Effector memory CD4-positive, alpha-beta T cell (primary cell): ENCODE data around the gene TMEM238L.

Source experiments
- DNase-seq, 3 donors: peaks; one replicate each; pipeline ENCODE4 v3.0.0-alpha.2; 2020
- H3K27ac ChIP-seq: 2 replicates; pipeline ENCODE4 v1.7.0; 2013; ENCODE audit warnings: mild to moderate bottlenecking, low read length, moderate library complexity; ENCODE audit not compliant: insufficient read depth, poor library complexity, severe bottlenecking
- H3K27me3 ChIP-seq: replicated peaks from 2 replicates; pipeline ENCODE4 v1.7.0; 2013; ENCODE audit warnings: mild to moderate bottlenecking, low read length; ENCODE audit not compliant: insufficient read depth, control insufficient read depth, poor library complexity, severe bottlenecking
- H3K36me3 ChIP-seq: 2 replicates; pipeline ENCODE4 v1.7.0; 2013; ENCODE audit warnings: mild to moderate bottlenecking, low read length, moderate library complexity; ENCODE audit not compliant: control insufficient read depth, insufficient read depth
- H3K4me1 ChIP-seq: 2 replicates; pipeline ENCODE4 v1.7.0; 2013; ENCODE audit warnings: low read length, mild to moderate bottlenecking; ENCODE audit not compliant: control insufficient read depth, insufficient read depth, poor library complexity, severe bottlenecking
- H3K4me3 ChIP-seq: 2 replicates; pipeline ENCODE4 v1.7.0; 2013; ENCODE audit warnings: low read length, low read depth, mild to moderate bottlenecking; ENCODE audit not compliant: insufficient read depth, poor library complexity, severe bottlenecking
- H3K9me3 ChIP-seq: 2 replicates; pipeline ENCODE4 v1.7.0; 2013; ENCODE audit warnings: mild to moderate bottlenecking, low read length, moderate library complexity; ENCODE audit not compliant: control insufficient read depth

The TMEM238L gene

GRCh38 chr17:10806545-10807262, 2.8 kb upstream of the TMEM238L start:
- H3K27ac ChIP-seq: no peak overlapping the region
- no peak overlapping the region for H3K4me3 ChIP-seq
- no peaks in the 10 kb centered on the region for H3K27me3 ChIP-seq
- H3K4me1 ChIP-seq: no peaks in the 10 kb centered on the region
- no peaks in the 10 kb centered on the region for H3K9me3 ChIP-seq
- DNase-seq: no peak
- no peaks in the 10 kb centered on the region for H3K36me3 ChIP-seq

DNA sequence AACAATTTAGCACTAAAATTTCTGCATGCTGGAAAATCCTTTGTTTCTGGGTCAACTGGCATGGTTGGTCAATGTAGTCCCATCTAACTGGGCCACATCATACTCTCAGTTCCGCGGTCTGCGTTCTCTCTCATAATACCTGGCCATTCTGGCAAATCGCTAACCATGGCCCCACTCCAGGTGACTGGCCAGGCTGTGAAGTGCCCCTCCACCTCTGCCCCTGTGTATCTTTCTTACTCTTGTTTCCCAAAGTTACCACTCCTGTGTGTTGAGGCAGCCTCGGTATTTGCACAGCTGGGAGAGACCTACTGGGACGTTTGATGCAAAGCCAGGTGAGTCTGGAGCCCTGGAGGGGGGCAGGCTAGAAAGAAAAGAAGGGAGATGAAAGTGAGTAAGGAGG, 2.0 kb upstream of the TMEM238L start:
- Histone ChIP-seq H3K4me3 (no peak overlapping the region), H3K27ac (no peak overlapping the region), H3K36me3 (no peaks in the 10 kb centered on the region), H3K9me3 (no peaks in the 10 kb centered on the region), H3K27me3 (no peaks in the 10 kb centered on the region), H3K4me1 (no peaks in the 10 kb centered on the region)
- no peak for DNase-seq

GRCh38 chr17:10804546-10804945, 647 bp upstream of the TMEM238L start:
- DNase-seq: no peak
- H3K4me1 ChIP-seq: no peaks in the 10 kb centered on the region
- no peaks in the 10 kb centered on the region for H3K9me3 ChIP-seq
- no peak overlapping the region for H3K27ac ChIP-seq
- H3K27me3 ChIP-seq: no peaks in the 10 kb centered on the region
- no peaks in the 10 kb centered on the region for H3K36me3 ChIP-seq
- H3K4me3 ChIP-seq: no peak overlapping the region

GRCh38 chr17:10803350-10803749, 549 bp downstream of the TMEM238L start:
- no peaks in the 10 kb centered on the region for H3K27me3 ChIP-seq
- no peaks in the 10 kb centered on the region for H3K4me1 ChIP-seq
- DNase-seq: no peak
- H3K27ac ChIP-seq: no peak overlapping the region
- H3K36me3 ChIP-seq: no peaks in the 10 kb centered on the region
- H3K9me3 ChIP-seq: no peaks in the 10 kb centered on the region
- no peak overlapping the region for H3K4me3 ChIP-seq

GRCh38 chr17:10802496-10803284, 1.2 kb downstream of the TMEM238L start:
- no peaks in the 10 kb centered on the region for H3K36me3 ChIP-seq
- no peaks in the 10 kb centered on the region for H3K27me3 ChIP-seq
- H3K27ac ChIP-seq: no peak overlapping the region
- DNase-seq: no peak
- no peaks in the 10 kb centered on the region for H3K4me1 ChIP-seq
- H3K9me3 ChIP-seq: no peaks in the 10 kb centered on the region
- H3K4me3 ChIP-seq: no peak overlapping the region

DNA sequence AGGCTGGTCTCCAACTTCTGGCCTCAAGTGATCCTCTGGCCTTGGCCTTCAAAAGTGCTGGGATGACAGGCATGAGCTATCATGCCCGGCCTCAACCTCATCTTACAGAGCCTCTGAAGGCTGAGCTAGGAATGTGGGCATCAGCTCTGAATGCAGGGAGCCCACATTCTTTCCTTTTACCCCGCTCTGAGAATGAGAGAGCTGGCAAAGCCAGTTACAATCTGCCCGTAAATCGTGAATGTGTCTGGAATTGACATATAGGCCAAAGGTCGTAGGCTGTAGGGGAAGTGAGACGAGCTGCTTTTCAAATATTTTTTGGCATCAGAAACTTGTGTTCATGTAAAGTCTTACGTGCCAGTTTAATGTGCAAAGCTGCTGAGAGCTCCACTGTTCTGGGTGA, 4.5 kb downstream of the TMEM238L start:
- Histone ChIP-seq H3K27me3 (no peaks in the 10 kb centered on the region), H3K4me3 (no peak overlapping the region), H3K4me1 (no peaks in the 10 kb centered on the region), H3K9me3 (no peaks in the 10 kb centered on the region), H3K36me3 (no peaks in the 10 kb centered on the region), H3K27ac (no peak overlapping the region)
- no peak for DNase-seq

DNA sequence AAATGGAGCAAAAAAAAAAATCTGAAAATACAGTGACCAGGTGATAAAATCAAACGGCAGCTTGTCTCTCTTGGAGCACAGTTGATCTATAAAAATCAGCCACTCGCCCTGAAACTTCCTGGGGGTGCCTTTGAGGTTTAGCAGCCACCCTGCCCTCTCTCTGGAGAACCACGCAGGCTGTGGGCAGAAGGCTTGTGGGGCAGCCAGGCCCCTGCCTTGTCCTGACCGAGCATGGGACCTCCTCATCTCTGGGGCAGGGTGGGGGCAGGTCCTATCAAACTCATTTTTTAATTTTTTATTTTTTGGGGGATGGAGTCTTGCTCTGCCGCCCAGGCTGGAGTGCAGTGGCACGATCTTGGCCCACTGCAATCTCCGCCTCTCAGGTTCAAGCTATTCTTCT, 5.0 kb downstream of the TMEM238L start:
- no peak overlapping the region for H3K27ac ChIP-seq

DNA sequence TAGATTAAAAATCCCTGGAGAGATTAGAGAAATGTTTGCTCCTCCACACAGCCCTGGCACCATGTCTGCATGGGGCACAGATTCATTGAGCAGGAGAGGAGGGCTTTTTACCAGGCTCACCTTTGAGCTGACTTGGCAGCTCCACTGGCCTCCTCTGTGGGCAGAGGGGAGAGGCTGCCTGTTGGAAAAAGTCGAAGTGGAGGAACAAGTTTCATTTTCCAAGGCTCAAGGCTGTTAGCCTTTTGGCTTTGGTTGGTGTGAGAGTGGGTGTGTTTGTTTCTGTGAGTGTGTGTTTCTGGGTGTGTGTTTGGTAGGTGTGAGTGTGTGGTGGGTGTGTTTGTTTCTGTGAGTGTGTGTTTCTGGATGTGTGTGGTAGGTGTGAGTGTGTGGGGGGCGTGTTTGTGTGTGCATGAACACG, 5.6 kb downstream of the TMEM238L start:
- Histone ChIP-seq H3K9me3 (no peaks in the 10 kb centered on the region), H3K27me3 (no peaks in the 10 kb centered on the region), H3K4me1 (no peaks in the 10 kb centered on the region), H3K36me3 (no peaks in the 10 kb centered on the region), H3K27ac (no peak overlapping the region), H3K4me3 (no peak overlapping the region)
- DNase-seq: no peak

More for the DNA sequence above, 5.0 kb downstream of the TMEM238L start:
- no peaks in the 10 kb centered on the region for H3K27me3 ChIP-seq
- no peaks in the 10 kb centered on the region for H3K36me3 ChIP-seq
- no peak overlapping the region for H3K4me3 ChIP-seq
- no peaks in the 10 kb centered on the region for H3K9me3 ChIP-seq
- no peaks in the 10 kb centered on the region for H3K4me1 ChIP-seq
- no peak for DNase-seq

DNA sequence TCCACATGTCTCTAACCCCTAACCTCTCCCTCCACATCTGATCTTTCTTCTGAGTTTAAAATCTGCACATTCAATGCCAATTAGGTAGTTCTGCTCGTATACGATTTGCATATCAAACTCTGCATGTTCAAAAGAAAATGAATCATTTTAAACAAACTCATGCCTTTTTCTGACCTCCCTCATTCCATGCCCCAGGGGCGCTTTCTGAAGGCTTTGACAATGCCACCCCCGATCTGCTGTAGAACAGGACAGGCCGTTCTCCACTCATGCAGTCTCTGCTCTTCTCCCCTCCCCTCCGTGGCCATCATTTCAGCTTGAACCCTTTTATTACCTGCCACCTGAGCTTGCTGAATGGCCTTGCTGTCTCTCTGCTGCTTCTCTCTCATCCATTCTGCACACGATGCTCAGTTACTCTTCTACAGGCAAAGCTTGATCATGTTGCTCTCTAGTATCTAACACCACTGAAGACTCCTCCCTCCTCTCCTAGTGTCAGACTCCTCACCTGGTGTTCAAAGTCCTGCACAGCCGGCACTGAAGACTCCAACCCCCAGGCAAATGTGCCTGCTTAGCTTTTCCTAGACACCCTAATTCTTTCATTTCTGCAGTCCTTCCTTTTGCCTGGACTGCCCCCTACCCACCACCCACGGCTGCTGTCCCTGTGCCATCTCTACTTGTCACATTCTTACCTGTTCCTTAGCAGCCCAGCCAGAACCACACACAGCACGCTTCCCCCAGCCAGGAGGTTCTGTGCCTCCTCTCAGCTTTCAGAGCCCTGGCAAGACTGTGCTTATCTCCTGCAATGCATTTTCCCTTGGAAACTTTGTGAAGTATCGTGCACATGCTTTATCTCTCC, 6.2 kb downstream of the TMEM238L start:
- Histone ChIP-seq H3K27ac (no peak overlapping the region), H3K27me3 (no peaks in the 10 kb centered on the region), H3K36me3 (no peaks in the 10 kb centered on the region), H3K4me3 (no peak overlapping the region), H3K4me1 (no peaks in the 10 kb centered on the region), H3K9me3 (no peaks in the 10 kb centered on the region)
- no peak for DNase-seq
